Panc1 (cell line): ENCODE data around the gene DAAM2. TPM values are rescaled to one million over a fixed set of nuclear protein-coding genes. Genes with fewer than 3 reads are reported as not detected.

Source experiments
- ATAC-seq: fragments of 200-7000 bp; cut with Tn5 transposase; 2 replicates; pipeline ENCODE4 v1.9.1; 2020; ENCODE audit warnings: mild to moderate bottlenecking, moderate library complexity
- BruUV-seq: library from RNA; stranded (reverse); fragments of 400-500 nt; replicated peaks from 2 replicates; lab custom pipeline; 2021; lab: Mats Ljungman, UMichigan
- CTCF ChIA-PET: fragments of 300-600 bp; sonication (Branson Sonifier 250); formaldehyde crosslinking; loops from one replicate; lab custom pipeline; 2022; ENCODE audit warnings: antibody characterized with exemption; lab: Charles Lee
- POLR2A ChIA-PET: fragments of 300-600 bp; sonication (Branson Sonifier 250); formaldehyde crosslinking; loops from one replicate; lab custom pipeline; 2022; ENCODE audit warnings: antibody characterized with exemption; lab: Charles Lee
- DNase-seq: peaks from one replicate; pipeline ENCODE4 v3.0.0-alpha.2; 2010; ENCODE audit warnings: low read depth, low spot score
- H3K27ac ChIP-seq: 2 replicates; pipeline ENCODE4 v1.5.1; 2011; ENCODE audit warnings: mild to moderate bottlenecking, low read length, inconsistent platforms
- H3K27me3 ChIP-seq: fragments of 200-500 bp; sonication (Bioruptor generic); 2 replicates; pipeline ENCODE4 v1.6.0; 2014; ENCODE audit warnings: low read length, inconsistent platforms; ENCODE audit not compliant: control insufficient read depth, insufficient read depth
- H3K36me3 ChIP-seq: fragments of 200-500 bp; sonication (Bioruptor generic); 2 replicates; pipeline ENCODE4 v1.5.1; 2014; ENCODE audit warnings: inconsistent platforms, mild to moderate bottlenecking, low read length, moderate library complexity; ENCODE audit not compliant: control insufficient read depth, insufficient read depth
- H3K4me1 ChIP-seq: 2 replicates; pipeline ENCODE4 v1.5.1; 2011; ENCODE audit warnings: inconsistent platforms, mild to moderate bottlenecking, low read length, moderate library complexity; ENCODE audit not compliant: control insufficient read depth, insufficient read depth
- H3K4me3 ChIP-seq, 2 experiments: 2 replicates each; pipeline ENCODE4 v1.5.1; 2011 to 2012; ENCODE audit warnings: low read depth in 2 of 2, low read length in 2 of 2, mild to moderate bottlenecking in 2 of 2, inconsistent platforms in 1 of 2, moderate library complexity in 1 of 2
- H3K9me3 ChIP-seq: fragments of 200-500 bp; sonication (Bioruptor generic); 2 replicates; pipeline ENCODE4 v1.5.1; 2014; ENCODE audit warnings: low read depth, mild to moderate bottlenecking, inconsistent platforms, low read length, moderate library complexity; ENCODE audit not compliant: control insufficient read depth, insufficient read depth
- CTCF ChIP-seq: fragments of 450-650 bp; IDR thresholded peaks from 2 replicates; pipeline ENCODE4 v1.5.1; 2017; ENCODE audit warnings: mild to moderate bottlenecking
- POLR2AphosphoS5 ChIP-seq: IDR thresholded peaks from 2 replicates; pipeline ENCODE4 v1.6.1; 2012; ENCODE audit warnings: mild to moderate bottlenecking, low read depth, low read length, moderate library complexity
- REST ChIP-seq, 2 experiments: IDR thresholded peaks; 2 replicates each; pipeline ENCODE4 v1.6.1; 2011 to 2012; ENCODE audit warnings: low read depth in 2 of 2, control low read depth in 1 of 2, low read length in 1 of 2, mild to moderate bottlenecking in 1 of 2, moderate library complexity in 1 of 2; ENCODE audit not compliant: insufficient read depth in 1 of 2
- SIN3A ChIP-seq: IDR thresholded peaks from 2 replicates; pipeline ENCODE4 v1.6.1; 2012; ENCODE audit warnings: low read depth, mild to moderate bottlenecking, low read length, moderate library complexity, borderline replicate concordance; ENCODE audit not compliant: insufficient read depth
- TCF7L2 ChIP-seq: IDR thresholded peaks from 2 replicates; pipeline ENCODE4 v1.6.1; 2011; ENCODE audit warnings: mild to moderate bottlenecking, low read depth, low read length, inconsistent platforms
- in situ Hi-C: cut with HindIII; loops from 2 replicates; pipeline ENCODE4 v1.10.0; 2016; ENCODE audit warnings: low sequenced_read_pairs, low pct_unique_long_range_greater_than_20kb
- intact Hi-C: fragments of 100-400 bp; cut with micrococcal nuclease; formaldehyde crosslinking; loops from one replicate; pipeline ENCODE4 v1.10.0; 2022; ENCODE audit not compliant: unreplicated experiment
- total RNA-seq: library from RNA; stranded (reverse); gene quantifications from one replicate; pipeline ENCODE4 v1.2.1, GENCODE V29; 2021; ENCODE audit not compliant: unreplicated experiment

The DAAM2 gene
- total RNA-seq, 1 experiment from 2014 or later: not detected

GRCh38 chr6:39754514-39755115 lies 37.6 kb upstream of the DAAM2 start:
- intact Hi-C loops: no loop called here
- Histone ChIP-seq H3K27me3 (peaks cover 4% of the 10 kb centered on the region), H3K27ac (no peak overlapping the region), H3K36me3 (no peaks in the 10 kb centered on the region), H3K9me3 (no peaks in the 10 kb centered on the region), H3K4me1 (no peaks in the 10 kb centered on the region), H3K4me3 (no peak overlapping the region)
- ChIA-PET POLR2A (no interaction called here), CTCF (no interaction called here)
- ATAC-seq (no peak), DNase-seq (no peak)
- no peak for TF ChIP-seq REST (IDR thresholded peaks at IDR 0.05; ENCODE audit: insufficient read depth in 1 of 2, low read depth in 2 of 2, low read length in 1 of 2)
- no peak for TF ChIP-seq POLR2AphosphoS5
- no peak for TF ChIP-seq CTCF
- no peak for TF ChIP-seq SIN3A
- TF ChIP-seq TCF7L2: no peak
- BruUV-seq: no TSS peak
- in situ Hi-C loops: no loop called here

GRCh38 chr6:39755231-39755630 lies 36.9 kb upstream of the DAAM2 start:
- Histone ChIP-seq H3K36me3 (no peaks in the 10 kb centered on the region), H3K27ac (no peak overlapping the region), H3K4me1 (no peaks in the 10 kb centered on the region), H3K27me3 (peaks cover 4% of the 10 kb centered on the region), H3K4me3 (no peak overlapping the region), H3K9me3 (no peaks in the 10 kb centered on the region)
- ATAC-seq (no peak), DNase-seq (no peak)
- BruUV-seq: no TSS peak
- ChIA-PET POLR2A (no interaction called here), CTCF (no interaction called here)
- in situ Hi-C loops (no loop called here), intact Hi-C loops (no loop called here)
- TF ChIP-seq REST (IDR thresholded peaks at IDR 0.05; ENCODE audit: insufficient read depth in 1 of 2, low read depth in 2 of 2, low read length in 1 of 2) (no peak), SIN3A (no peak), CTCF (no peak), TCF7L2 (no peak)
